Natural killer cell treated with Interleukin-12 subunit alpha and Interleukin-12 subunit beta and Interleukin-15 and Interleukin-18, amount 100 ng/mL, for 72 hours (primary cell): ENCODE results near the gene PDE4D. TPM values are rescaled to one million over a fixed set of nuclear protein-coding genes. Genes with fewer than 3 reads are reported as not detected.

Source experiments
- ATAC-seq, 2 donors: fragments of 150-1000 bp; cut with Tn5 transposase in 1 of 2; sonication (Bioruptor Pico), chemical (Tn5 transposase) in 1 of 2; 2 replicates each; pipeline ENCODE4 v1.10.0; 2021
- DNase-seq: peaks from one replicate; pipeline ENCODE4 v3.0.0; 2022; ENCODE audit warnings: low spot score
- H3K27ac Mint-ChIP-seq, 2 donors: 1 replicate in 1 of 2; 2 replicates in 1 of 2; pipeline ENCODE4 v1.8.0; 2022; ENCODE audit warnings: mixed read lengths in 2 of 2, mild to moderate bottlenecking in 1 of 2, moderate library complexity in 1 of 2
- H3K27me3 Mint-ChIP-seq, 2 donors: 1 replicate in 1 of 2; 2 replicates in 1 of 2; pipeline ENCODE4 v1.8.0; 2022; ENCODE audit warnings: mixed read lengths in 2 of 2
- H3K36me3 Mint-ChIP-seq: one replicate; pipeline ENCODE4 v1.8.0; 2022; ENCODE audit warnings: mixed read lengths
- H3K4me1 Mint-ChIP-seq, 2 donors: 1 replicate in 1 of 2; 2 replicates in 1 of 2; pipeline ENCODE4 v1.8.0; 2022; ENCODE audit warnings: low read depth in 2 of 2, mixed read lengths in 2 of 2, mild to moderate bottlenecking in 1 of 2
- H3K4me3 Mint-ChIP-seq: one replicate; pipeline ENCODE4 v1.8.0; 2022; ENCODE audit warnings: mixed read lengths
- H3K9me3 Mint-ChIP-seq: 2 replicates; pipeline ENCODE4 v1.8.0; 2022; ENCODE audit warnings: mixed read lengths
- total RNA-seq, 2 donors: library from RNA; stranded (reverse); gene quantifications; one replicate each; pipeline ENCODE4 v1.2.3, GENCODE V29; 2022

PDE4D gene
- total RNA-seq, 2 donors from 2014 or later = 55.0 to 80.5 TPM

- H3K9me3 Mint-ChIP-seq = no peaks in the 10 kb centered on the region
- peaks cover 20 to 23% of the 10 kb centered on the region in 2 donors for H3K27me3 Mint-ChIP-seq
- no peaks in the 10 kb centered on the region for H3K36me3 Mint-ChIP-seq
- peak in 1 of 2 donors; percentile 77 for ATAC-seq
- no peak for DNase-seq
- H3K4me3 Mint-ChIP-seq = peak overlapping the region; percentile 51
- peaks cover 0 to 7% of the 10 kb centered on the region in 2 donors for H3K4me1 Mint-ChIP-seq
- H3K27ac Mint-ChIP-seq = peak overlapping the region in 1 of 2 donors; percentile 34
These were observed 954.7 kb downstream of the PDE4D start for GRCh38 chr5:58938563-58939424.

GRCh38 chr5:58937031-58937681 is 956.4 kb downstream of the PDE4D start:
- ATAC-seq (no peak), DNase-seq (no peak)
- no peaks in the 10 kb centered on the region for H3K9me3 Mint-ChIP-seq
- no peak overlapping the region for H3K4me3 Mint-ChIP-seq
- peaks cover 0 to 7% of the 10 kb centered on the region in 2 donors for H3K4me1 Mint-ChIP-seq
- peaks cover 25 to 29% of the 10 kb centered on the region in 2 donors for H3K27me3 Mint-ChIP-seq
- H3K36me3 Mint-ChIP-seq = no peaks in the 10 kb centered on the region
- no peak overlapping the region for H3K27ac Mint-ChIP-seq

- no peaks in the 10 kb centered on the region for H3K9me3 Mint-ChIP-seq
- DNase-seq (no peak), ATAC-seq (no peak)
- no peak overlapping the region for H3K27ac Mint-ChIP-seq
- peaks cover 0 to 7% of the 10 kb centered on the region in 2 donors for H3K4me1 Mint-ChIP-seq
- H3K27me3 Mint-ChIP-seq = peaks cover 31 to 40% of the 10 kb centered on the region in 2 donors
- H3K4me3 Mint-ChIP-seq = no peak overlapping the region
- no peaks in the 10 kb centered on the region for H3K36me3 Mint-ChIP-seq
These were observed 958.9 kb downstream of the PDE4D start for GRCh38 chr5:58934629-58935097.

GRCh38 chr5:58933891-58934628 is 959.5 kb downstream of the PDE4D start:
- DNase-seq (no peak), ATAC-seq (no peak)
- H3K27ac Mint-ChIP-seq = no peak overlapping the region
- no peak overlapping the region for H3K4me3 Mint-ChIP-seq
- peaks cover 0 to 7% of the 10 kb centered on the region in 2 donors for H3K4me1 Mint-ChIP-seq
- H3K9me3 Mint-ChIP-seq = no peaks in the 10 kb centered on the region
- no peaks in the 10 kb centered on the region for H3K36me3 Mint-ChIP-seq
- peaks cover 37 to 44% of the 10 kb centered on the region in 2 donors for H3K27me3 Mint-ChIP-seq

GRCh38 chr5:58932057-58932612 is 961.4 kb downstream of the PDE4D start:
- ATAC-seq (no peak), DNase-seq (no peak)
- H3K9me3 Mint-ChIP-seq = no peaks in the 10 kb centered on the region
- no peaks in the 10 kb centered on the region for H3K36me3 Mint-ChIP-seq
- H3K27ac Mint-ChIP-seq = no peak overlapping the region
- peaks cover 41 to 56% of the 10 kb centered on the region in 2 donors for H3K27me3 Mint-ChIP-seq
- H3K4me3 Mint-ChIP-seq = no peak overlapping the region
- peaks cover 0 to 3% of the 10 kb centered on the region in 2 donors for H3K4me1 Mint-ChIP-seq

- Mint-ChIP-seq H3K4me3 (no peak overlapping the region), H3K4me1 (peaks cover 0 to 12% of the 10 kb centered on the region in 2 donors), H3K27me3 (peaks cover 48 to 58% of the 10 kb centered on the region in 2 donors), H3K36me3 (no peaks in the 10 kb centered on the region), H3K27ac (no peak overlapping the region), H3K9me3 (no peaks in the 10 kb centered on the region)
- no peak for ATAC-seq
- no peak for DNase-seq
These were observed 963.0 kb downstream of the PDE4D start for GRCh38 chr5:58930520-58930919.

GRCh38 chr5:58929726-58930125 is 963.8 kb downstream of the PDE4D start:
- Mint-ChIP-seq H3K9me3 (no peaks in the 10 kb centered on the region), H3K27ac (no peak overlapping the region), H3K4me1 (peaks cover 0 to 12% of the 10 kb centered on the region in 2 donors), H3K4me3 (no peak overlapping the region), H3K27me3 (peaks cover 44 to 50% of the 10 kb centered on the region in 2 donors), H3K36me3 (no peaks in the 10 kb centered on the region)
- ATAC-seq (no peak), DNase-seq (no peak)

GRCh38 chr5:58927938-58928337 is 965.6 kb downstream of the PDE4D start:
- Mint-ChIP-seq H3K4me1 (peaks cover 0 to 9% of the 10 kb centered on the region in 2 donors), H3K4me3 (no peak overlapping the region), H3K27me3 (peaks cover 41 to 49% of the 10 kb centered on the region in 2 donors), H3K27ac (no peak overlapping the region), H3K9me3 (no peaks in the 10 kb centered on the region), H3K36me3 (no peaks in the 10 kb centered on the region)
- ATAC-seq (no peak), DNase-seq (no peak)

- peaks cover 41 to 43% of the 10 kb centered on the region in 2 donors for H3K27me3 Mint-ChIP-seq
- DNase-seq = no peak
- no peak overlapping the region for H3K27ac Mint-ChIP-seq
- H3K4me3 Mint-ChIP-seq = no peak overlapping the region
- H3K9me3 Mint-ChIP-seq = no peaks in the 10 kb centered on the region
- no peaks in the 10 kb centered on the region for H3K36me3 Mint-ChIP-seq
- H3K4me1 Mint-ChIP-seq = peaks cover 0 to 9% of the 10 kb centered on the region in 2 donors
- no peak for ATAC-seq
These were observed 966.3 kb downstream of the PDE4D start for GRCh38 chr5:58927181-58927580.

- ATAC-seq = no peak
- H3K4me1 Mint-ChIP-seq = peaks cover 0 to 9% of the 10 kb centered on the region in 2 donors
- peaks cover 35 to 36% of the 10 kb centered on the region in 2 donors for H3K27me3 Mint-ChIP-seq
- peak overlapping the region; percentile 63 for H3K4me3 Mint-ChIP-seq
- no peak for DNase-seq
- peak overlapping the region in 1 of 2 donors; percentile 47 for H3K27ac Mint-ChIP-seq
- H3K36me3 Mint-ChIP-seq = no peaks in the 10 kb centered on the region
- H3K9me3 Mint-ChIP-seq = no peaks in the 10 kb centered on the region
These were observed 967.0 kb downstream of the PDE4D start for GRCh38 chr5:58926541-58926935.

GRCh38 chr5:58925627-58926540 is 967.6 kb downstream of the PDE4D start:
- peaks cover 0 to 9% of the 10 kb centered on the region in 2 donors for H3K4me1 Mint-ChIP-seq
- peak overlapping the region; percentile 47 to 56 for H3K27ac Mint-ChIP-seq
- H3K36me3 Mint-ChIP-seq = no peaks in the 10 kb centered on the region
- DNase-seq = no peak
- peaks cover 30 to 36% of the 10 kb centered on the region in 2 donors for H3K27me3 Mint-ChIP-seq
- H3K4me3 Mint-ChIP-seq = peak overlapping the region; percentile 63
- no peaks in the 10 kb centered on the region for H3K9me3 Mint-ChIP-seq
- ATAC-seq = no peak

- H3K27me3 Mint-ChIP-seq = peaks cover 16 to 28% of the 10 kb centered on the region in 2 donors
- no peak overlapping the region for H3K27ac Mint-ChIP-seq
- no peak overlapping the region for H3K4me3 Mint-ChIP-seq
- peaks cover 0 to 9% of the 10 kb centered on the region in 2 donors for H3K4me1 Mint-ChIP-seq
- H3K36me3 Mint-ChIP-seq = no peaks in the 10 kb centered on the region
- no peaks in the 10 kb centered on the region for H3K9me3 Mint-ChIP-seq
- no peak for DNase-seq
- ATAC-seq = no peak
These were observed 969.2 kb downstream of the PDE4D start for GRCh38 chr5:58924306-58924705.
